H4 (cell line): ENCODE results near the gene PF4V1. TPM values are rescaled to one million over a fixed set of nuclear protein-coding genes. Genes with fewer than 3 reads are reported as not detected.

Source experiments
- DNase-seq: peaks from one replicate; pipeline ENCODE4 v3.0.0-alpha.2; 2015; ENCODE audit warnings: low spot score
- total RNA-seq: library from RNA; depleted of rRNA; stranded (reverse); fragments of >200 nt; shearing (Covaris generic); gene quantifications from 2 replicates; pipeline ENCODE4 v1.2.3, GENCODE V29; 2014; rRNA removed

Gene PF4V1, protein sequence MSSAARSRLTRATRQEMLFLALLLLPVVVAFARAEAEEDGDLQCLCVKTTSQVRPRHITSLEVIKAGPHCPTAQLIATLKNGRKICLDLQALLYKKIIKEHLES
- not detected in 2 replicates for total RNA-seq

DNA sequence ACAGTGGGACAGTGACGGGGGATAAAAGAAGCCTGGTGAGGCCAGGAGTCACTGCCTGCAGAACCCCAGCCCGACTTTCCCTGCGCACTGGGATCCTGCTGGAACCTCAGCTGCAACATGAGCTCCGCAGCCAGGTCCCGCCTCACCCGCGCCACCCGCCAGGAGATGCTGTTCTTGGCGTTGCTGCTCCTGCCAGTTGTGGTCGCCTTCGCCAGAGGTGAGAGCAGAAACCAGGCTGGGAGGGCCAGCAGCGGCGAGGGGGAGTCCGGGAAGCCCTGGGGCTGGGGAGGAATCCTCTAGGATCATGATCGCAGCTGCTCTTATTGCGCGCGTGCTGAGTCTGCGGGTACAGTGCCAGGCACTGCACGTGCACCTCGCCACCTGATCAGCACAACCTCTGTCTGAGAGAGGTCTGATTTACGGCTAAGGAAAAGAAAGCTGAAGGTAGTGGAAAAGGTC, at the start of gene PF4V1:
PF4V1 (plus strand) TSS at position 51 of the 459 bp plus-strand sequence; CDS start at position 118, 67 bp downstream.
- DNase-seq = no peak

DNA sequence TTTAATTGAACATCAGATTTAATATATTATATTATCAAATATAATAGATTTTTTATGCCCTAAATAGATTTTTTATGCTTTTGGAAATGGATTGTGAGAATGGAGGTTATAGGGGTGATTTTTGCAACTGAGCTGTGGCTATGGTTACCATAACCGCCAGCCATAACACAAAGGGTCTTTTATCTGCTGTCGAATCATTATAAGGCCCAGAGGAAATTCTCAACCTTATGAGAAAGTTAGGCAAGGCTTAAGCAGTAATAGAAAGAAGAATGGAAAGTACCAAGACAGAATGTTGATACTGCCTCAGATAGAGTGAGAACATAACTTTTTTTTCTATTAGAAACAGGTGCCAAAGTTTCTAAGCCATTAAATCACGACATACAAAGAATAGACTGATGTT, 42.9 kb upstream of the PF4V1 start:
- DNase-seq = no peak

DNA sequence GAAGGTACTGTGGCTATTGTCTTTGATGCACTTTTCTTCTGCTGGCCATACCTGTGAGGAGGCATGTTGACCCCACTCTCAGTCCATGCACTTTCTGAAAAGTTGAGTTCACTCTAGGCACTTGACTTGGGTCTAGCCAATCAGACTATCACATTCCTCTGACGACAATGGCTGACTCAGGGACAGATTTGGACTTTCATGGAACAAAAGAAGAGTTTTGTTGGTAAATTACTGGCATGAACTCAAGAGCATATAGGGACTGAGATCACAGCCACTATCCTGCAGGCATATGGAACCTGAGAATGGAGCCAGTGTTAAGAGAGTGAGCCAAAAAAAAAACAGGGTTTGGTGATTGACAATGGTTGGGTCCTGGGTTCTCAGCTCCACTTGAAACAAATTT, 41.3 kb upstream of the PF4V1 start:
- DNase-seq = no peak

DNA sequence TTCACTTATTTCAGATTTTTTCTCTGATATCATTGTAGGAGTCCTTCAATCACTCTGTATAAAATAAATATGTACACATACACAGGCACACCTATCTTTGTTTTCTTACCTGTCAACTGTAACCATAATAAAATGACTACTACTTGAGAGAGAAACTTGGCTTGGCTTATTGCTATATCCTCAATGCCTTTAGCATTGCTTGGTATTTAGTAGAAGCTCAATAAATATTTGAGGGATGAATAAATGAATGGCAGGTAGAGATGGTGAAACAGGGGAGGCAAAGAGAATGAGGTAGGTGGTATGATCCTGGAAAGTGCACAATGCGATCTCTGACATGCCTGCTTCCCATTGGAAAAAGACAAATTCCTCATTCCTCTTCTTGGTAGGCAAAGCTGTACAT, 38.4 kb upstream of the PF4V1 start:
- DNase-seq = no peak

DNA sequence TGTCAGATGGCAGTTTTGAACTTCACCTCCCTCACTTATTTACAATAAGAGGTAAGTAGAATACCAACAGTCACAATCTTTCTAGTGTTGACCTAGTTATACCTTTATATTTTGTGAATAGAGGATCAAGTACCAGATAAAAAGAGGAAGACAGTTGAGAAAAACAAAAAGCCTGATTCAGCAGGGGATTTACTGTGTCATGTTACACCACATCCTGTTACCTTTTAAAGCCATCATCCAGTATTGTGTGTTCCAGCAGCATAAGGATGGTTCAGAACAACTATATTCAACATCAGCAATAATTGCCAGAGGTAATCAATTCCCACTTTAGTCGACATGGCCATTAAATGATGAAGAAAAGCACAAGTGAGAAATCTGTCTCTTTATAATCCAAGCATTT, 38.0 kb upstream of the PF4V1 start:
- no peak for DNase-seq

DNA sequence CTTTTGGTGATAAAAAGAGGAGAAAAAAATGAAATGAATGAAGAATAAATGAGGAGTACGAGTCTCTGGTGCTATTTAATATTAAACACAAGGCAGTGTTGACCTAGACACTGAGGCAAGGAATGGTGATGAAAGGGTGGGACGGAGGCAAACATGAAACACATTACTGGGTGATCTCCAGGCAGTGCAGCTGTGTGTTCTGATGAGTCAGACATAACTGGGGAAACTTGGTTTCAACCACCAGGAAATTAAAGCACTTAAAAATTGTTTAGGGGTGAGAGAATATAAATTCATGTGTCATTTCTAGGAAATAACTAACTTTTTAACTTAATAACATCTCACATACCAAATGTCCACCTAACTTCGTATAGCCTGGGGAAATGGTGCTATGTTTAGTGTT, 36.3 kb upstream of the PF4V1 start:
- DNase-seq = peak; percentile 48

DNA sequence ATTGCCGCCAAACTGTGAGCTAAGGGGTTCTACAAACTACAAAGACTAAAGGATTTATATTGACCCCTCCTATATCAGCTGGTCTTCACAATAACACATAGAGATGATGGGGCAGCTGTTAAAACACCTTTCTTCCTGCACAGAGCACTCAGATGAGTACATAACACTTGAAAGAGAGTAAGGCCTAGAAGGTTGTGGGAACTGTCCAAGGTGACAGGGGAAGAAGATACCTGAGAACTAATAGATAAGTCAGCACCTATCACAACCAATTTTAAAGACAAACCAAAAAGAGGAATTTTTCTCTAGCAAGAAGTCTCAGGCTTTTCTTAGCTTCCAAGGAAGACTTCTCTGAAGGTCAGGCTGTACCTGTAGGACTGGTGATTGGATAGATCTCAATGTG, 35.8 kb upstream of the PF4V1 start:
- DNase-seq = no peak

DNA sequence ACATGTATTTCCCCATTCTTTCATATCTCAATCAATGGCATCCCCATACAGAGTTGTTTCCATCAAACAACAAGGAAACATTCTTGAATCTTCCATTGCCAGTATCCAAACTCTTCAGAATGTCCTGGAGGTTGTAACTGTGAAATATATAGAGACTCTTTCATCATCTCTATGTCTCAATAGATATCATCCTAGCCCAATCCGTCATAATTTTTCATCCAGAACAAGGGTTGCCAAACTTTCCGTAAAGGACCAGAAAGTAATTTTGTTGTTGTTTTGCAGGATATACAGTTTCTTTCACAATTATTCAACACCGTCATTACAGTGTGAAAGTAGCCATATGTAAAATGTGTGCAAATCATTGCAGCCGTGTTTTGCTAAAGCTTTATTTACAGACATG, 31.8 kb upstream of the PF4V1 start:
- DNase-seq = no peak

DNA sequence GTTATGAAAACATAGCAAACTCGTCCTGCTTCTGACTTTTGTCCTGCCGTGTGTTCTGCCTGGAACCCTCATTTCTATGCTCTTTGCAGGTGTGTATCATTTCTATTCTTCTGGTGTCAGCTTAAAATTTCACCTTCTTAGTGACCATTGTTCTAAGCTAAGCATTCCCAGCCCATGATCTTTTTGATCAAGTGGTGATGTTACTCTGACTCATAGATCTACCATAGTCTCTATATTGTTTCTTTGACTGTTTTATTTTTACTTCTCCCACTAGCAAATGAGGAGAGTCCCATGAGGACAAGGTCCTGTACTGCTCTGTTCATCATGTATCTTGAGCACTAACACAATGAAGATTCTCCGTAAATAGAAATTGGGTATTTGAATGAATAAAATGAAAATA, 30.7 kb upstream of the PF4V1 start:
- DNase-seq = no peak

DNA sequence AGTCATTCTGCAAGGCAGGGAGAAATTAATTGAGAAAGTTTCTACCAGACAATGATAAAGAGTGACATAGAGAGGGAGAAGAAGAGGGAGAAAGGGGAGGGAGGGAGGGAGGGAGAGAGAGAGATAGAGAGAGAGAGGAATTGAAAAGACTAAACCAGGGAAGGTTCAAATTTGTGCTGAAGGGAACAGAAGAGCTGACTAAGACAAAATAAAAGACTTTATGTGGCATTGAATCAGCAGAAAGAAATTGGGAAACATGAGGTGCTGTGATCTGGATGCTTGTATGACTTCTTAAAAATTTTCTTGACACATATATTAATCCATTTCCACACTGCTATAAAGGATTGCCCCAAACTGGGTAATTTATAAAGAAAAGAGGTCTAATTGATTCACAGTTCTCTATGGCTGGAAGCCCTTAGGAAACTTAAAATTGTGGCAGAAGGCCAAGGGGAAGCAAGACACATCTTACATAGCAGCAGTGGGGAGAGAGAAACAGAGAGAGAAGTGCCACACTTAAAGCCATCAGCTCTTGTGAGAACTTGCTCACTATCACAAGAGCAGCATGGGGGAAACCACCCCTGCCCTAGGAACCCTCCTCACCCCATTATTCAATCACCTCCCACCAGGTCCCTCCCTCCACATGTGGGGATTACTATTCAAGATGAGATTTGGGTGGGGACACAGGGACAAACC, 30.1 kb upstream of the PF4V1 start:
- no peak for DNase-seq

DNA sequence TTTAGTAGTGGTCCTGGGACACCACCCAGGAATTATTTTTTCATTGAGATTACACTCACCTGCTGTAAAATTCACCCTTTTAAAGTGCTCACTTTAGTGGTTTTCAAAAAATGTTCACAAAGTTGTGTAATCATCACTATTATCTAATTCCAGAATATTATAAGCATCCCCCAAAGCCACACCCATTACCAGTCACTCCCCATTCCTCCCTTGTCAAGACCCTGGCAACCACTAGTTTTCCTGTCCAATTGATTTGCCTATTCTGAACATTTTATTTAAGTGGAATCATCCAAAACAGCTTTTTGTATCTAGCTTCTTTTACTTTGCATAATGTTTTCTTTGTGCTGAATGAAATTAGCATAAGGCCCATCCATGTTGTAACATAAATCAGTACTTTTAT, 29.3 kb upstream of the PF4V1 start:
- DNase-seq = no peak

DNA sequence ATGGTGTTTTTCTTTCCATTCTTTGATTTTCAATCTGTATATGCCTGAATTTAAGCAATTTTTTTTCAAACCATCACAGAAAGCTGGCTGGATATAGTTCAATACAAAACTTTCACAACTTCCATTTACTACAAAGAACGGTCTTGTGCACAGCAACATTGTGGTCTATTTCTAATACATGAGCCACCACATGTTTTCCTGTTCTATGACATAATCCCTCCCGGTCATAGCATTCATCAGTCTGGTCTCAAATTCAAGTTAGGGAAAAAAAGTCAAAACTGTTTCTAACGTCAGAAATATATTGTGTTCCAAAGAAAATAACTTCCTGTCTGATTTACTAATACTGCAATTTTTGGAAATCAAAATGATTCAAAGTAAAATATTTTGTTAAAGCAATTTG, 24.1 kb upstream of the PF4V1 start:
- peak; percentile 37 for DNase-seq

DNA sequence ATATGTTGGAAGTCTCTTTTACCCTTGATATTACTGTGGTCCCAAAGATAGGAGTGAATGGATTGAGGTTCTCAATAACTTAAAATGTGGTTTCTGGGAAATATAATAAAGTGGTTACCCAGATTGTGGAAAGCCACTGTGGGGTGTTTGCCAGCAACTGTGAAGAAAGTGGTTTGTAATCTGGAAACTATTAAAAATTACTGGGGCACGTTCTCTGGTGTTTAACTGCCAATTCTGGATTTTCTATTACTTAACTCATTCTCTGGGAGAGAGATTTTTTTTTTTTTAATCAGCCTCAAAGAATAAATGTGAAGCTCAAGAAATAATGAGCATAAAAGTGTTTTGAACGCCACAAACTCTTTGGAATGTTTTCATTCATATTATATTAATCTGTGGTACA, 21.5 kb upstream of the PF4V1 start:
- DNase-seq = no peak

DNA sequence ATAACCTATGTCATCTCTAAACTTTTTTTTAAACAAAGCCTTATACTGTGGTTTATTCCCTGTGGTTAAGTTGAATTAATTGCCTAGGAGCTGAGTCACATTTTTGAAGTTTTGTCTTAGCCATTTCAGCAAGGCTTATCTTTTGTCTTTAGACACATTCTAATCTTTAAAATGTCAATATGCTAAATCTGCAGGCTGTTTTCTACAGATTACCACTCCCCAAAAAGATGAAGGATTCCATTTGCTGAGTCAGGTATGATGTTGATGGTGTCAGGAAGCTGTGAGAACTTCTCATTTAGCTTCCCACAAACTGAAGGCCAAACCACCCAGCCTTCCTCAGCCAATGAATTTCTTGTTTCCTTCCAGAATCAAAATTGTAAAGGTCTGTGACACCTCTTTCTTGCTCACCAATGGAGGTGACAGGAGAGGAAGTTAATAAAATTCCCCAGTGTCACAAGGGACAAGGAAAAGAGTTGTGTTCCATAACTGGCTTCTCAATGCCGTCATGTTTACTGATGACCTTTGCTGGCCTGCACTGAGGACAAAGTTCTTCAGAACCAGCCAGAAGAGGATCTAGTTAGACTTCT, 20.4 kb upstream of the PF4V1 start:
- DNase-seq = peak; percentile 71

DNA sequence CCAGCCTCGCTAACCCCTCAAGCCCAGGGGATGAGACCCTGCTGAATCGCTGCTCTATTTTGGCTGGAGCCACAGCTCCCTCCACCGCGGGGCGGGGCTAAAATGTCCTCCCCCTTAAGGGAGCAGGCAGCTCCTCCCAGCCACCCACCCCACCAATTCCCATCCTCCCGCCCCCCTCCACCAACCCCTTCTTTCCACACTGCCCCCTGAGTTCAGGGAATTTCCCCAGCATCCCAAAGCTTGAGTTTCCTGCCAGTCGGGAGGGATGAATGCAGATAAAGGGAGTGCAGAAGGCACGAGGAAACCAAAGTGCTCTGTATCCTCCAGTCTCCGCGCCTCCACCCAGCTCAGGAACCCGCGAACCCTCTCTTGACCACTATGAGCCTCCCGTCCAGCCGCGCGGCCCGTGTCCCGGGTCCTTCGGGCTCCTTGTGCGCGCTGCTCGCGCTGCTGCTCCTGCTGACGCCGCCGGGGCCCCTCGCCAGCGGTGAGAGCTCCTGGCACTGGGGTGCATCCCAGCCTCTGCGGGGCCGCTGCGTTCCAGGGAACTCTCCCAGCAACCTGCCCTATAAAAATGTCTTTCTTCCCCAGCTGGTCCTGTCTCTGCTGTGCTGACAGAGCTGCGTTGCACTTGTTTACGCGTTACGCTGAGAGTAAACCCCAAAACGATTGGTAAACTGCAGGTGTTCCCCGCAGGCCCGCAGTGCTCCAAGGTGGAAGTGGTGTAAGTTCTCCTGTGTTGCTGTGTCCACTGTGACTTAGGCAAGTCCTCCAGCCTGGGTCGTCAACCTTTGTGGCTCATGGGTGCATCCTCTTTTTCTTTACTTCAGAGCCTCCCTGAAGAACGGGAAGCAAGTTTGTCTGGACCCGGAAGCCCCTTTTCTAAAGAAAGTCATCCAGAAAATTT, 16.5 kb upstream of the PF4V1 start, which contains the start of gene CXCL6:
CXCL6 (plus strand) TSS at position 306 of the 907 bp plus-strand sequence; CDS start at position 379, 73 bp downstream.
- DNase-seq = no peak

DNA sequence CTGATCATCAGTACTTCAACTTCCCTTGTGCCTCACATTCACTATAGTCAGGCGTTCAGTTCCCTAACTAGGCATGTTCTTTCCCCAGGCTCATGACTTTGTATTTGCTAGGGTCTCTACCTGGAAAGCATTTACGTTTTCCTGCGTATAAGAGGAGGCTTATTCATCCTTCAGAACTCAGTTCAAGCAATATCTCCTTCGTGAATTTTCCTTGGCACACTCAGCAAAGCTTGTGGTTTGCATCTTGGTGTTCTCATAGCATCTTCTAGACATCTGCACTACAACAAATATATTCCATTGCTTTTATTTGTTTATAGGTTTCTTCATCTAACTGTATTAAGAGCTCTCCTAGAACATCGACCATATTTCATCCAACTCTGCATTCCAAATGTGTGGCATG, 14.0 kb upstream of the PF4V1 start:
- no peak for DNase-seq

DNA sequence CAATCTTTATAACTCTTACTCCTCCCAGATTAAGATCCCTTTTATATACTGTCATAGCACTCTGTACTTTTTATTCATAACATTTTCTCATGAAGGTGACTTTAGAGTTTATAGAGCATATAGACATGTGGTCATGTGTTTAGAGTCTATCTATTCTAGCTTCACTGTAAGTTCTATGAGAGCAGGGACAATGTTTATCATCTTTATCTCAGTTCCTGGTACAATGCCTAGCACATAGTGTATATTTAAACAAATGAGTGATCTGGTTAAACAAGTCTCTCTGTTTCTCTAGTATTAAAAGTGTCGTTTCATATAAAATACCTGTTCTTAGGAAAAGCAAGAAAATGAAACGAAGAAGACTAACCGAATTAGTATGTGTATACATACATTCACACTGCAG, 13.4 kb upstream of the PF4V1 start:
- DNase-seq = no peak

DNA sequence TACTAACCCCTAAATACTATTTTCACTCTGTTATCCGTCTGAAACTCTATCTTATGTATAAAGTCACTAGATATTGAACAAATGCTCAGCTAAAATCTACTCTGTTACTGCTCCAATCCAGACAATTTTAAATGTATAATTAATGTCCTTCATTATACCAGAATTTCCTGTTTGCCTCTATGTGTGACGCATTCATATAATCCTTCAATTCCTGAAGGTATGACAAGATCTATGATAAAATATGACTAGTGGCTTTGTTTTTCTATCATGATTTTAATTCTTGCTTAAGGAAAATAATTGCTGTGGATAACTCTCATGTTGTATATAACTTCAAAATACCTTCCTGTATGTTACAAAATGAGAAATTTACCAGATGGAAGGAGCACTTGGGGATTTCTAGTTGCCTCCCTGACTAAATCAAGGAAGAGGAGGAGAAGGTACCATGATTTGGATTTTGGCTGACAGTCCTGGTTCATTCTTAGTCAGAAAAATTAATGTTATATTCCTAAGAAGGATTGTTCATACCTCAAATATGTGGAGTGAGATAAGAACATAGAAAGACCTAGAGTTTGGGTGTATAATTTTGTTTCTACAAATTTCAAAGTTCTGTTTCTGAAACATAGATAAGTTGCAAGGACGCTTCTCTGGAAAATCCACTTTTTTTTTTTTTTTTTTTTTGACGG, 11.7 kb upstream of the PF4V1 start:
- DNase-seq = no peak

DNA sequence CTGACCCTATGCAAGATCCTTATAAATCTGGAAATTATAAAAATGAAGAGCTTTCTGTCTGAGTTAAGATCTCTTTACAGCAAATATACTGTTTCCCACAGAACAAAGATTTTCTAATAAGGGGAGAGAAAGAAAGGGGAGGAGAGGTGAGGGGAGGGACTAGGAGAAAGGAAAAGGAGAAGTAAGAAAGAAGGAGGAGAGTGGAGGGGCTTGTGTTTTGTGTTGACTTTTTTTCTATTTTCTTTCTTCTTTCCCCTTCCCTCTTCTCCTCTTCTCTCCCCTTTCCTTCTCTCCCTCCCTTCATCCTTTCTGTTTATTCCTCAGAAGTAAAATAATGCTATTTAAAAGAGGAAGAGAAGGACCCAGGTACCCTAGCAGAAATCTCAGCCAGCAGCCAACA, 10.4 kb upstream of the PF4V1 start:
- no peak for DNase-seq

DNA sequence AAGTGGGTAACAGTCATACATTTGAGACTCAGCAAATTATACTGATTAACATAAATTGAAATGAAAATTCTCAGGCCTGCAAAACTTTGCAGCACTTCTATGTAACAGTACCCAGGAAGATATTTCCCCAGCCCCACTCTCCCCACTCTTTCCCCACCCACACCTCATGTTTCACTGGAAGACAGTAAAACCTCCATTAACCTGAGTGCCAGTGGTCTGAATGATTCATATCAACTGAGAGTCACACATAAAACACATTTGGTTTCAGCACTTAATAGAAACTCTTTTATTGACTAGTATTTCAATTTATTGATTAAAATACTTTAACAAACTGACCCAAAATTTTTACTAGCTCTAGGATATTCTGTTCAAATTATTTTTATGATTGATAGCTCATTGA, 9.7 kb upstream of the PF4V1 start:
- DNase-seq = no peak

DNA sequence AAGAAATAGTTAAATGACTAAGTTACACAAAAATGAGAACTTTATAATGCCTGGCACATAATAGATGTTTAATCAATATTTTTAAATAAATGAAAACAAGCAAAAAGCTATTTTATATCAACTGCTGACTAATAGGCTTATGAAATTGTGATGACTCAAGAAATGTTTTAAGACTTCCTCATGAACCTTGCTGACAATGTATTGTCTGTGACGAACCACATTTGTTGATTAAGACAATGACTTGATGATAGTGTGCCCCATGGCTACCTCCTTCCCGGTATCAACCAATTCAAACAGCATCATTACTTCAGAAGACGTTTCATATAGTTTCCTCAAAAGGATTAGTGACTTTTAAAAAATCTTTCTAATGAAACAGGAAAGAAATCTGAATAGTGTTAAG, 8.8 kb upstream of the PF4V1 start:
- no peak for DNase-seq

DNA sequence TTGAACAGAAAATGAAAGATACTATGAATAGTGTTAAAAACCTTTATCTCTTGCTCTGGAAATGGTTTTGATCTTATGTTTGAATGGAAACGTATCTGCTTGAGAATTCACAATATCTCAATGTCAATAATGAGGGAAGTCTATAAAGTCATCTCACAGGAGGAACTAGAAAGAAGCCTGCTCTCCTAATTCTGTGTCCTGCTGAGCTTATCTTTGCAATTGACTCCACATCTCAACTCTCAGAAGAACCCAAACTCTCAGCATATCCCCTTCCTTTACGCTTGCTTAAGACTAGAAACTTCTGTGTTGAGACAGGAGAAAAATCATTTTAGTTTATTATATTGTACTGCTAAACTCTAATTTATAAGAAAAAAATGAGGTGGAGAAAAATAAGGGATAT, 8.3 kb upstream of the PF4V1 start:
- no peak for DNase-seq
